ENCODE data around the gene ASL. TPM values are rescaled to one million over a fixed set of nuclear protein-coding genes. Genes with fewer than 3 reads are reported as not detected.
A peak's percentile ranks its signal among the peaks of the same experiment; 100 is the strongest.
"Not testable (repeated sequence)": the region's sequence is repeated elsewhere in the genome, so short reads cannot be mapped to it uniquely, and the experiment has no call there.

Gene ASL
- total RNA-seq, 1 experiment from 2014 or later, result 56.5 TPM

GRCh38 chr7:66105263-66105748, 29.7 kb downstream of the ASL start:
- no peak overlapping the region for H3K27ac Mint-ChIP-seq (ENCODE audit: low read depth, unreplicated experiment)
- H3K4me3 Mint-ChIP-seq (ENCODE audit: unreplicated experiment), result no peak overlapping the region
- H3K9me3 Mint-ChIP-seq (ENCODE audit: unreplicated experiment), result no peaks in the 10 kb centered on the region
- peaks cover 2% of the 10 kb centered on the region for H3K36me3 Mint-ChIP-seq (ENCODE audit: insufficient read depth, unreplicated experiment)
- TF ChIP-seq, protein P1, sequence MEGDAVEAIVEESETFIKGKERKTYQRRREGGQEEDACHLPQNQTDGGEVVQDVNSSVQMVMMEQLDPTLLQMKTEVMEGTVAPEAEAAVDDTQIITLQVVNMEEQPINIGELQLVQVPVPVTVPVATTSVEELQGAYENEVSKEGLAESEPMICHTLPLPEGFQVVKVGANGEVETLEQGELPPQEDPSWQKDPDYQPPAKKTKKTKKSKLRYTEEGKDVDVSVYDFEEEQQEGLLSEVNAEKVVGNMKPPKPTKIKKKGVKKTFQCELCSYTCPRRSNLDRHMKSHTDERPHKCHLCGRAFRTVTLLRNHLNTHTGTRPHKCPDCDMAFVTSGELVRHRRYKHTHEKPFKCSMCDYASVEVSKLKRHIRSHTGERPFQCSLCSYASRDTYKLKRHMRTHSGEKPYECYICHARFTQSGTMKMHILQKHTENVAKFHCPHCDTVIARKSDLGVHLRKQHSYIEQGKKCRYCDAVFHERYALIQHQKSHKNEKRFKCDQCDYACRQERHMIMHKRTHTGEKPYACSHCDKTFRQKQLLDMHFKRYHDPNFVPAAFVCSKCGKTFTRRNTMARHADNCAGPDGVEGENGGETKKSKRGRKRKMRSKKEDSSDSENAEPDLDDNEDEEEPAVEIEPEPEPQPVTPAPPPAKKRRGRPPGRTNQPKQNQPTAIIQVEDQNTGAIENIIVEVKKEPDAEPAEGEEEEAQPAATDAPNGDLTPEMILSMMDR (IDR thresholded peaks at IDR 0.05; ENCODE audit: unreplicated experiment), result no peak
- H3K4me1 Mint-ChIP-seq (ENCODE audit: insufficient read depth, unreplicated experiment), result peaks cover 13% of the 10 kb centered on the region
- CTCF ChIA-PET, result no interaction called here
- BruUV-seq (replicated peaks), result no TSS peak
- POLR2A ChIA-PET, result interaction anchor here (2.9 kb wide), 1 partner anchor 10 kb away, joined by 12 read pairs; the partner anchor contains the start of gene CRCP
- H3K27me3 Mint-ChIP-seq (ENCODE audit: insufficient read depth, unreplicated experiment), result no peaks in the 10 kb centered on the region
- intact Hi-C loops (cut with micrococcal nuclease), result no loop called here
- DNase-seq (ENCODE audit: unreplicated experiment), result no peak

DNA sequence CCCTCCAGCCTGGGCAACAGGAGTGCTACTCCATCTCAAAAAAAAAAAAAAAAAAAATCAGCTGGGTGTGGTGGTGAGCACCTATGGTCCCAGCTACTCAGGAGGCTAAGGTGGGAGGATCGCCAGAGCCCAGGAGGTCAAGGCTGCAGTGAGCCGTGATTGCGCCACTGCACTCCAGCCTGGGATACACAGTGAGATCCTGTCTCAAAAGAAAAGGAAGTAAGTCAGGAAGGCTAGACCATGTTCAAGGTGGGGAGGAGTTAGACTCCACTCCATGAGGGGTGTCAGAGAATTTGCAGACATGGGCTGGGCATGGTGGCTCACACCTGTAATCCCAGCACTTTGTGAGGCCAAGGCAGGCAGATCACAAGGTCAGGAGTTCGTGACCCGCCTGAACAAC, 32.8 kb downstream of the ASL start:
- H3K4me3 Mint-ChIP-seq (ENCODE audit: unreplicated experiment); DNase-seq (ENCODE audit: unreplicated experiment); BruUV-seq (replicated peaks); H3K27ac Mint-ChIP-seq (ENCODE audit: low read depth, unreplicated experiment); intact Hi-C loops (cut with micrococcal nuclease); POLR2A ChIA-PET; CTCF ChIA-PET; H3K36me3 Mint-ChIP-seq (ENCODE audit: insufficient read depth, unreplicated experiment); H3K27me3 Mint-ChIP-seq (ENCODE audit: insufficient read depth, unreplicated experiment); H3K9me3 Mint-ChIP-seq (ENCODE audit: unreplicated experiment): not testable (repeated sequence)
- peaks cover 17% of the 10 kb centered on the region for H3K4me1 Mint-ChIP-seq (ENCODE audit: insufficient read depth, unreplicated experiment)

DNA sequence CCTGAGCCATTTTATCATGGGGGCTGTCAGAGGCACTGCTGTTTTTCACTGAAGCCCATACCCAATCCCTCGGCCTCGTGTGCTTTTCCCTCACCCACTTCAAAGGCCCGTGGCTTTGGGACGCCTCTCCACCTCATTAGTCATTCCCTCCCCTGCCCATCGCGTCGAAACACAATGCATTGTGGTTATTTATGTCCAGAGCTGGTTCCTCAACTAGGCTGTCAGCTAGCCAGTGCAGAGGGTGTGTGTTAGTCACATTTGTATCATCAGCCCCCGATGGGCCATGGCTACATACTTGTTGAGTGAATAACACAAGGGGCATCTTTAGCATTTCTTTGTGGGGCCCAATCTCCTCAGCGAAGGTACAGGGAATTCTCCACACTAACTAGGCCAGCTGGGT, 35.2 kb downstream of the ASL start:
- no TSS peak for BruUV-seq (replicated peaks)
- Mint-ChIP-seq H3K4me1 (ENCODE audit: insufficient read depth, unreplicated experiment) (peaks cover 7% of the 10 kb centered on the region), H3K9me3 (ENCODE audit: unreplicated experiment) (no peaks in the 10 kb centered on the region), H3K27ac (ENCODE audit: low read depth, unreplicated experiment) (peak overlapping the region; percentile 39), H3K27me3 (ENCODE audit: insufficient read depth, unreplicated experiment) (no peaks in the 10 kb centered on the region), H3K36me3 (ENCODE audit: insufficient read depth, unreplicated experiment) (peaks cover 4% of the 10 kb centered on the region), H3K4me3 (ENCODE audit: unreplicated experiment) (no peak overlapping the region)
- intact Hi-C loops (cut with micrococcal nuclease), result no loop called here
- ChIA-PET CTCF (interaction anchor here (0.7 to 0.8 kb wide), 2 partner anchors 86 to 382 kb away, joined by 3 to 4 read pairs; no protein-coding TSS in a partner anchor), POLR2A (interaction anchor here (0.6 to 1.9 kb wide), 3 partner anchors 10 to 420 kb away, joined by 3 to 6 read pairs (median 4); no protein-coding TSS in a partner anchor)
- DNase-seq (ENCODE audit: unreplicated experiment), result peak; percentile 89
- TF ChIP-seq, protein P1 (IDR thresholded peaks at IDR 0.05; ENCODE audit: unreplicated experiment), result no peak

GRCh38 chr7:66114743-66115649, 39.4 kb downstream of the ASL start, which contains the start of gene CRCP:
TSS of gene CRCP (plus strand) at chr7:66114847. CDS start at chr7:66114963, 116 bp downstream.
- Mint-ChIP-seq H3K27ac (ENCODE audit: low read depth, unreplicated experiment) (peak within 1 kb of the TSS; percentile 97), H3K4me3 (ENCODE audit: unreplicated experiment) (peak within 1 kb of the TSS; percentile 90), H3K36me3 (ENCODE audit: insufficient read depth, unreplicated experiment) (peaks cover 4% of the 10 kb centered on the region), H3K27me3 (ENCODE audit: insufficient read depth, unreplicated experiment) (no peaks in the 10 kb centered on the region), H3K4me1 (ENCODE audit: insufficient read depth, unreplicated experiment) (peaks cover 34% of the 10 kb centered on the region), H3K9me3 (ENCODE audit: unreplicated experiment) (no peaks in the 10 kb centered on the region)
- no TSS peak for BruUV-seq (replicated peaks)
- CTCF ChIA-PET, result interaction anchor here (0.6 to 2.1 kb wide), 12 partner anchors 11 to 333 kb away, joined by 3 to 14 read pairs (median 3); no protein-coding TSS in a partner anchor
- DNase-seq (ENCODE audit: unreplicated experiment), result peak; percentile 77
- TF ChIP-seq, protein P1 (IDR thresholded peaks at IDR 0.05; ENCODE audit: unreplicated experiment), result peak; percentile 18
- intact Hi-C loops (cut with micrococcal nuclease), result loop anchor here (5.0 kb wide), 1 partner anchor 83 kb away; no protein-coding TSS in a partner anchor
- POLR2A ChIA-PET, result interaction anchor here (0.6 to 3.1 kb wide), 18 partner anchors 9 to 880 kb away, joined by 3 to 17 read pairs (median 4); partner anchors contain the start of genes ASL and SBDS

DNA sequence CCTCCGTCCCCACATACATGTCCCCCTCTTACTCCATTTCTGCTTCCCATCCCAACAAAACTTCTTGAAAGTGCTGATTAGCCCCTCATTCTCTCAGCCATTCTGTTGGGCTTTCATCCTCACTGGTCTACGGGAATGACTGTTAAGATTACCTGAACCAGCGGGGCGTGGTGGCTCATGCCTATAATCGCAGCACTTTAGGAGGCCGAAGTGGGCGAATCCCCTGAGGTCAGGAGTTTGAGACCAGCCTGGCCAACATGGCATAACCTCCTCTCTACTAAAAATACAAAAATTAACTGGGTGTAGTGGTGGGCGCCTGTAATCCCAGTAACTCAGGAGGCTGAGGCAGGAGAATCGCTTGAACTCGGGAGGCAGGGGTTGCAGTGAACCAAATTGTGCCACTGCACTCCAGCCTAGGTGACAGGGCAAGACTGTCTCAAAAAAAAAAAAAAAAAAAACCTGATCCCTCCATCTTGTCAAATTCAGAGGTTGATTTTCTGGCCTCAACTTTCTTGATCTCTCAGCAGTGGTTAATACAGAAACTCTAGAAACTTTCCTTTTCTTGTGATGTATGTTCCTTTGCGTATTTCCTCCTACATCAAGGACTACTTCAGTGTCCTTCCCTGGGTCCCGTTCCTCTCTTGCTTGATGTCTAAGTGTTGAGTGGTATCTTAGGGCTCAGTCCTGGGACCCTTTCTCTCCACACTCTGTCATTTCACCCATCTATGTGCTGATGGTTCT, 41.2 kb downstream of the ASL start:
- Mint-ChIP-seq H3K4me3 (ENCODE audit: unreplicated experiment) (peak overlapping the region; percentile 90), H3K4me1 (ENCODE audit: insufficient read depth, unreplicated experiment) (peaks cover 27% of the 10 kb centered on the region), H3K27ac (ENCODE audit: low read depth, unreplicated experiment) (peak overlapping the region; percentile 97), H3K36me3 (ENCODE audit: insufficient read depth, unreplicated experiment) (peaks cover 10% of the 10 kb centered on the region)
- ChIA-PET POLR2A (interaction anchor here (1.4 kb wide), 1 partner anchor 32 kb away, joined by 4 read pairs; no protein-coding TSS in a partner anchor), CTCF (interaction anchor here (0.7 kb wide), 1 partner anchor 297 kb away, joined by 3 read pairs; no protein-coding TSS in a partner anchor)
- H3K27me3 Mint-ChIP-seq (ENCODE audit: insufficient read depth, unreplicated experiment); BruUV-seq (replicated peaks); DNase-seq (ENCODE audit: unreplicated experiment); H3K9me3 Mint-ChIP-seq (ENCODE audit: unreplicated experiment): not testable (repeated sequence)
- intact Hi-C loops (cut with micrococcal nuclease), result loop anchor here (5.0 kb wide), 1 partner anchor 85 kb away; no protein-coding TSS in a partner anchor

Measured in MCF 10A (cell line).